Esophagus muscularis mucosa (tissue), 4 donors: Measurements from ENCODE around the gene MN1.

Experiments used
- CTCF ChIP-seq, 3 experiments: fragments of 200-600 bp in 2 of 3; fragments of 450-650 bp in 1 of 3; sonication (generic) in 2 of 3; IDR thresholded peaks; one replicate each; pipeline ENCODE4 v1.5.1; 2017 to 2019; ENCODE audit warnings: antibody characterized with exemption in 3 of 3, mild to moderate bottlenecking in 2 of 3, moderate library complexity in 1 of 3
- EP300 ChIP-seq: sonication (generic); formaldehyde crosslinking; IDR thresholded peaks from one replicate; pipeline ENCODE4 v1.6.1; 2017; ENCODE audit warnings: antibody characterized with exemption
- POLR2A ChIP-seq: fragments of 450-650 bp; IDR thresholded peaks from one replicate; pipeline ENCODE4 v1.6.1; 2017; ENCODE audit warnings: antibody characterized with exemption, moderate library complexity, mild to moderate bottlenecking, low read depth

GRCh38 chr22:27801616-27802345 is at the start of gene MN1:
- no peak for TF ChIP-seq CTCF (IDR thresholded peaks at IDR 0.05)
- TF ChIP-seq EP300: no peak
- no peak for TF ChIP-seq POLR2A
